Left colon (tissue), 2 donors: ENCODE data around the gene PREP. TPM values are rescaled to one million over a fixed set of nuclear protein-coding genes. Genes with fewer than 3 reads are reported as not detected.
"Not testable (repeated sequence)": the region's sequence is repeated elsewhere in the genome, so short reads cannot be mapped to it uniquely, and the experiment has no call there.

ENCODE experiments used
- ATAC-seq: fragments of 200-7000 bp; cut with Tn5 transposase; one replicate; pipeline ENCODE4 v1.9.1; 2020; ENCODE audit warnings: mild to moderate bottlenecking, moderate library complexity
- DNase-seq, 2 donors: peaks; one replicate each; pipeline ENCODE4 v3.0.0-alpha.2; 2020
- intact Hi-C, 2 donors: fragments of 100-400 bp; cut with DNase I in 1 of 2; cut with micrococcal nuclease in 1 of 2; formaldehyde crosslinking; loops; one replicate each; pipeline versions ENCODE4 v1.11.2 to v1.14.0; 2022; cut with DNase I, micrococcal nuclease
- total RNA-seq, 2 donors: library from RNA; stranded (reverse); fragmentation: NEBNext Ultra II Directional; extraction: Animal tissue kit (Norgen Biotek cat#: 25700); gene quantifications; one replicate each; pipeline ENCODE4 v1.2.1, GENCODE V29; 2021
- donor health status: DM: no; HTN: no; CAD: no.
- donor health status: DM: yes; HTN: yes; CAD: no.

The PREP gene
- total RNA-seq, 2 donors from 2014 or later = 73.2 to 80.1 TPM

DNA sequence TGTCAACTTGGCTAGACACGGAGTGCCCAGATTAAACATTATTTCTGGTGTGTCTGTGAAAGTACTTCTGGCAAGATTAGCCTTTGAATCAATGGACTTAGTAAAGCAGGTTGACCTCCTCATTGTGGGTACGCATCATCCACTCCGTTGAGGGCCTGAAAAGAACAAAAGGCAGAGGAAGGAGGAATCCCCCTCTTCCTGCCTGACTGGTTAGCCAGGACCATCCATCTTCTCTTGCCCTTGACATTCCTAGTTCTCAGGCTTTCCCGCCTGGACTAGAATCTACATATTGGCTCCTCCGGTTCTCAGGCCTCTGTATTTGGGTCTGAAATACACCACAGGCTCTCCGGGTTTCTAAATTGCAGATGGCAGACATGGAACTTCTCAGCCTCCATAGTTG is 149.1 kb downstream of the PREP start:
- intact Hi-C loops = no loop called here
- ATAC-seq (no peak), DNase-seq (no peak)

DNA sequence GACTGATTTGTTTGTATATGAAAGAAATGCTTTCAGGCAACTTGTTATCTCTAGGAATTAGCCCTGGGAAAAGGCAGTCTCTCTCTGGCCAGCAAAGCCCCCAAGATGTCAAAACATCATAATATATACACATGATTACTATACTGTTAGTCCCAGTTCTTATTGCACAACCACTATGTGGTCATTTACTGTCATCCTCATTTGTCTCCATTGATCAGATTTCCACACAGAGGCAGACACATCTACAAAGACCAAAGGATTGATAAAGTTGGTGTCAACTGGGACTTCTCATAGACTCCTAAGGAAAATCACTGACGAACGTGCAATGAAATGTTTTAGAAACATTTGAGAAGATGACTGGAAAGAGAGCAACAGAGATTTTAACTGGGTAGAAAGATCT is 151.2 kb downstream of the PREP start:
- no peak for DNase-seq
- no peak for ATAC-seq
- intact Hi-C loops = no loop called here

DNA sequence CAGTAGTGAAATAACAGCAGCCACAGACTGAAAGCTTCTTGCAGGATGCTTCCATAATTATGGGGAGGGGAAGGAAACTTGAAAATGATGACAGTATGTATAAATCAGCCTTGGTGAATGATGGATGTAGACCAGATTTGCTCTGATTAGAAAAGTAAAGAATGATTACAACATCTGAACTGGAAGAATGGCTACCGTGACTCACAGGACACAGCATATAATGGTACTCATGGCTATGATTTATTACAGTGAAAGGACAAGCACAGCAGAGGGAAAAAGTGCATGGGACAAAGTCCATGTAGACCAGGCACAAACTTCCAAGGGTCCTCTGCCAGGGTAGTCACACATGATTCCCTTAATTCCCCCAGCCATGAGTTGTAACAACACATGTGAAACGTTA is 152.3 kb downstream of the PREP start:
- ATAC-seq (no peak), DNase-seq (no peak)
- intact Hi-C loops = no loop called here

DNA sequence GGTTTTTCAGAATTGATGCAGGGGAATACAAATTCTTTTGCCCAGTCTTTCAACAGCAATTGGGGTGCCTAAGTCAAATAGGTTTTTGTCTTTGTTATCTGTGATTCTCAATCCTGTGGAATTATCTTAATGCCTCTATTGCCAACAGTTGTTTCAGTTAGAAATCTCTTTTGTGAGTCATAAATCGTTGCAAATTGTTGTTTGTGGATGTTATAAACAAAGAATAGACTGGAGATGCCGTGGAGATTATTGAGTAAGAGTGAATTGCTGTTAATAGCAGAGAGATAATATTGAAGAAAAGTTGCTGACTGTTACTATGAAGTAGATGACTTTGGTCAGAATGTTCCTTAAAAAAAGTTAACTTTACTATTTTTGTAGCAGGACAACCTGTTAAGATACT is 159.4 kb downstream of the PREP start:
- intact Hi-C loops = no loop called here
- no peak for DNase-seq
- no peak for ATAC-seq

DNA sequence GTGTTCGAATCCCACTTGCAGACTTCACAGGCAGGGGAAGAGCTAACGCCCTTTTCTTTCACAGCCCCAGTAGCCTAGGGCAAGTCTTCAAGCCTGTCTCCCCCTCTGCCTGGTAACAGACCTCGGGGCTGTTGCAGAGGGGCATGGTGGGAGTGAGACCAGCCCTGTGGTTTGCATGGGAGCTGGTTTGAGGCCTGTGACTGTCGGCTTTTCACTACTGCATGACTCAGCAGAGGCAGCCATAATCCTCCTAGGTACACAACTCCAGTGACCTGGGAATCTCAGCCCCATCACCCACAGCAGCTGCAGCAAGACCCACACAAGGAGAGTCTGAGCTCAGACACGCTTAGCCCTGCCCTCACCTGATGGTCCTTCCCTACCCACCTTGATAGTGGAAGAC is 167.7 kb downstream of the PREP start:
- intact Hi-C loops = no loop called here
- DNase-seq = no peak
- no peak for ATAC-seq

DNA sequence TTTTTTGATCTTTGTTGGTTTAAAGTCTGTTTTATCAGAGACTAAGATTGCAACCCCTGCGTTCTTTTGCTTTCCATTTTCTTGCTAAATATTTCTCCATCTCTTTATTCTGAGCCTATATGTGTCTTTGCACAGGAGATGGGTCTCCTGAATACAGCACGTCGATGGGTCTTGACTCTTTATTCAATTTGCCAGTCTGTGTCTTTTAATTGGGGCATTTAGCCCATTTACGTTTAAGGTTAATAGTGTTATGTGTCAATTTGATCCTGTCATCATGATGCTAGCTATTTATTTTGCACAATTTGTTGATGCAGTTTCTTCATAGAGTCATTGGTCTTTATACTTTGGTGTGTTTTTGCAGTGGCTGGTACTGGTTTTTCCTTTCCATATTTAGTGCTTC is 171.1 kb downstream of the PREP start:
- DNase-seq, ATAC-seq, intact Hi-C loops: not testable (repeated sequence)

Other genes with a start within 250 kb of the PREP start
- gene POPDC3, start 223.1 kb downstream of the PREP start, total RNA-seq = not detected